HG03045 (cell line): ENCODE measurements around the gene CD1E.
"Not testable (repeated sequence)": the region's sequence is repeated elsewhere in the genome, so short reads cannot be mapped to it uniquely, and the experiment has no call there.

Source experiments
- ATAC-seq: cut with Tn5 transposase; IDR thresholded peaks from one replicate; pipeline ENCODE4 v1.9.1; 2021; ENCODE audit warnings: mild to moderate bottlenecking, moderate library complexity; ENCODE audit not compliant: unreplicated experiment

Gene CD1E

DNA sequence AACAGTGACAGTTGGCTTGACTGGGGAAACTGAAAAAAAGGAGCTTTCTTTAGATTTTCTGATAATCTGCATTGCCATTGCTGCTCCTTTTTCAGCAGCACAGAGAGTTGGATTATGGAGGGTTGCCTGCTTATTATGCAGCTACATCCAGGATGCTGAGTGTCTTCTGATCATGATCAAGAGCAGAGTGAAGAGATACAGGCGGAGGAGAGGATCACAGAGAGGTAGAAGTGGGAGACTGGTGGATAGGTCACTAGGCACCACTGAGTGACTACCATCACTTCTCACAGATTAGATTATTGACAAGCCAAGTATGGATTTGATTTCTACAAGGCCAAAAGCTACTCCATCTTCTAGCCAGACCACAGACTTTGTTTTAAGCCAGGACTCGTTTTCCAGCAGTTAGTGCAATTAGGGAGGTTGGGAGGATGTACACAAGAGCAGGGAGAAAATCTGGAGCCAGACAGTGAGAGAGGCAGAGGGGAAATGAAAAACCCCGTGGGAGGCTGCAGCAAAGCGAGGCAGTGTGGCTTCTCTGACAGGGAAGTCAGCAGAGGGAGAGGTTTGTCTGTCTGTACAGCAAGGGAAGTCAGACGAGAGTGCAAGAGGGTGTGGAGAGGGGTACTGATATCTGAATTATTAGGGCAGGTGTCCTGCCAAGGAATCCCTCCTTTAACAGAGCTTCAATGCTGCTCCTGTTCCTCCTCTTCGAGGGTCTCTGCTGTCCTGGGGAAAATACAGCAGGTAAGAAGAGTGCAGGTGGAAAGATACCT, at the start of gene CD1E:
CD1E (plus strand) TSS at position 592 of the 773 bp plus-strand sequence; CDS start at position 687, 95 bp downstream.
- ATAC-seq = no peak

GRCh38 chr1:158310623-158311022, 43.1 kb upstream of the CD1E start:
- ATAC-seq = no peak

DNA sequence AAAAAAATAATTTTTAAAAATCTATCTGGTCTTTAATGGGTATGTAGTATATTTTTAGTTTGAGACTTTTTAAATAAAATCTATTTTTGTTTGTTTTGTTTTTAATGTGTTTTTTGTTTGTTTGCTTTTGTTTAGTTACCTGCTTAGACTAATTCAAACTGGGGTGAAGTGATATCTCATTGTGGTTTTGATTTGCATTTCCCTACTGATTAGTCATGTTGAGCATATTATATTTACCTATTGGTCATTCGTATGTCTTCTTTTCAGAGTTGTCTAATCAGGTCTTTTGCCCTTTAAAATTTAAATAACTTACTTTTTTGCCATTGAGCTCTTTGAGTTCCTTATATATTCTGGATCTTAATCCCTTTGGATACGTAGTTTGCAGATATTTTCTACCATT, 42.6 kb upstream of the CD1E start:
- no peak for ATAC-seq

DNA sequence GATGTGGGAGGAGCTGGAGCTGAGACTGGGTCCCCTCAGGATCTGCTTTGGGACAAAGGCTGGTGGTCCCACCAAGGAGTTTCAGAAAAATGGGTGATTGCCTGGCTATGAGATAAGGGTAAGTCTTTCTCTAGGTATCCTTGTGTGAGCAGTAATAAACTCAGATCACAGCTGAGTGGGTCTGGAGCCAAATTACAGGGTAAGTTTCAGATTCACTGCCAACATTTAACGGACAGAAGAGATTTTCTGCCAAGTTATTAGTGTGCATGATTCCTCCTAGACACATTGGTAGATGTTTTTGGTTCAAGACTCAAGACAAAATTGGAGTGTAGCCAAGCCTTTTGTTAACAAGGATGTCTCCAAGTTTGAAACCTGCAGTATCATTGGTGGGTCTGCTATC, 29.8 kb upstream of the CD1E start:
- ATAC-seq = no peak

- no peak for ATAC-seq
Measured at GRCh38 chr1:158324395-158324794, 29.3 kb upstream of the CD1E start.

DNA sequence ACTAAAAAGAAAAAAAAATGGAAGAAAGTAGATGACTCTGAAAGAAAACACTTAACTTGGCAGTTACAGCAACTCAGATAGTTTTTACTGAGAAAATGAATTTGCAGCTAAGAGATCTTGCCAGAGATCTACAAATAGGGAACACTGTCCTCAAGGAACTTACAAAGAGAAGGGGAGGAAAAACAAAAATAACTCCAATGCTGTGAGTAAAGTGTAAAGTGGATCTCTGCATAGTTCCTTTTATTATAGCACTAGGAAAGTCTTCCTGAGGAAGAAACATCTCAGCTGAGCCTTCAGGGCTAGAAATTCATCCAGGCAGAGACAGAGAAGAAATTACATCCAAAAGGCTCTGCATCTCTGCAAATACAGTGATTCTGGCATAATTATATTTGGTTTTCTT, 26.2 kb upstream of the CD1E start:
- no peak for ATAC-seq

DNA sequence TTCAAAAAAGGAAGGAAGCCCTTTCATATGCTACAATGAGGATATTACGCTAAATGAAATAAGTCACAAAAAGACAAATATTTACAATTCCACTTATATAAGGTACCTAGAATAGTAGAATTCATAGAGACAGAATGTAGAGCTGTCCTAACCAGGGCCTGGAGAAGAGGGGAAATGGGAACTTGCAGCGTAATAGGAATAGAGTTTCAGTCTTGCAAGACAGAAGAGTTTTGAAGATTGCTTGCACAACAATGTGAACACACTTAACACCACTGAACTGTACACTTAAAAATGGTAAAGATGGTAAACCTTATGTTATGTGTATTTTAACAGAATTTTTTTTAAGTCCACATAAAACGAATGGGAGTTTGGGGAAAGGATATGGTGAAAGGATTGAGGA, 25.3 kb upstream of the CD1E start:
- no peak for ATAC-seq

GRCh38 chr1:158329300-158329699, 24.4 kb upstream of the CD1E start:
- no peak for ATAC-seq

GRCh38 chr1:158329733-158330132, 24.0 kb upstream of the CD1E start:
- ATAC-seq = no peak

DNA sequence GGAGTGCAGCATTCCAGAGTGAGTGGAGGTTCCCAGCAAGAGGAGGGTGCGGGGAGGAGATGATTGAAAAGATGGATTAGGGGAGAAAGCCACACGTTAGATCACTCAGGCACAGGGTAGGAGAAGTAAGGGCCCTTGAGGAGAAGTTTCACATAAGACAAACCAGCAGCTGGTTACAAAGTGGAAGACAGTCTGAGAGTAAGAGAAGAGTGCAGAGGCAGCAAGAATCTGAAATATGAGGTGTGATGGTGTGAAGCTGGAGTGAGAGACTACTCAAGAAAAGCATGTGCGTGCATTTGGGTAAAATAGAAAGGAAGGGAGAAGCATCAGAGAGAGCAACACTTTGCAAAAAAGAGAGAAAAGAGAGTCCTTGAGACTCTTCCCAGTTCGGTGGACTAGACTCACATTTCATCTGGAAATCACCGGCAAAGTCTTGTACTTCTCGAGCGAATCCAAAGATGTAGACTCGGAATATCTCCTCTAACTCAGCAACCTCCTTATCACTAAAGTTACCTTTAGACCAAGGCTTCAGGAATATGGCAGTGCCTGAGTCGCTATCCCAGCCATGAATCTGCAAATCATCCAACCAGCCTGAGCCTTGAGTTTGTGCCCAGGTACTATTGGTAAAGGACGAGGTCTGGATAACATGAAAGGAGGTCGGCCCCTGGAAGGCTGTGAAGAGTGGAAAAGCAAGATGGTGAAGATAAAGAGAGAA, 23.1 kb upstream of the CD1E start:
- ATAC-seq = no peak

- ATAC-seq = no peak
Measured at GRCh38 chr1:158331106-158331425, 22.6 kb upstream of the CD1E start.

DNA sequence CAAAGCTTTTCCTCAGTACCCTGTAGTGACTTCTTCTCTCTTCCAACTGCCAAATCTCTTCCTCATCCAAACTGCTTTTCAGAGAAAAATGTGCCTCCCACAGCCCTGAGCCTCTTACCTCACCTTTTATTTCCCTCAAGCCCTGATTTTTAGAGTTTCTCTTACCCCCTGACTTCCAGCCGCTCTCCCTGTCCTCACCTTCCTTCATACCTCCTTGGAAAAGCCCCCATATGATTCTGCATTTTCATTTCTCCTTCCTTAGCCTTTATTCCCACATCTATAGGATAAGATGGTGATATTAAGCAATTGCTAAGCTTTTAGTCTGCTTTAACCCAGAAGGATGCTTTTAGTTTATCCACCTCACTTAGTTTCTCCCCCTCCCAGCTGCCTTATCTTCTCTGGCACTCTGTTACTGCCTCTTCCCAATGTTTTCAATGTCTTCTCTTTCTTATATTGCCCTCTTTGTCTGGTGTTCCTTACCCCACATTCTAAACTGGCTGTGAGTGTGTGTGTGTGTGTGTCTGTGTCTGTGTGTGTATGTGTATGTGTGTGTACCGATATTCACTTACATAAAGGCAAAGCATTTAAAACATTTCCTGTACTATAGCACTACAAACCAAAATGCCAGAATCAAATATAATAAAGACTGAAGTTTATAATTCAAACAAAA, 22.1 kb upstream of the CD1E start, which contains the start of gene CD1B:
CD1B (minus strand) TSS at position 51 of the 670 bp plus-strand sequence. CDS start 108 bp downstream, outside the sequence.
- no peak for ATAC-seq

- no peak for ATAC-seq
Measured at GRCh38 chr1:158333405-158334155, 20.1 kb upstream of the CD1E start.

DNA sequence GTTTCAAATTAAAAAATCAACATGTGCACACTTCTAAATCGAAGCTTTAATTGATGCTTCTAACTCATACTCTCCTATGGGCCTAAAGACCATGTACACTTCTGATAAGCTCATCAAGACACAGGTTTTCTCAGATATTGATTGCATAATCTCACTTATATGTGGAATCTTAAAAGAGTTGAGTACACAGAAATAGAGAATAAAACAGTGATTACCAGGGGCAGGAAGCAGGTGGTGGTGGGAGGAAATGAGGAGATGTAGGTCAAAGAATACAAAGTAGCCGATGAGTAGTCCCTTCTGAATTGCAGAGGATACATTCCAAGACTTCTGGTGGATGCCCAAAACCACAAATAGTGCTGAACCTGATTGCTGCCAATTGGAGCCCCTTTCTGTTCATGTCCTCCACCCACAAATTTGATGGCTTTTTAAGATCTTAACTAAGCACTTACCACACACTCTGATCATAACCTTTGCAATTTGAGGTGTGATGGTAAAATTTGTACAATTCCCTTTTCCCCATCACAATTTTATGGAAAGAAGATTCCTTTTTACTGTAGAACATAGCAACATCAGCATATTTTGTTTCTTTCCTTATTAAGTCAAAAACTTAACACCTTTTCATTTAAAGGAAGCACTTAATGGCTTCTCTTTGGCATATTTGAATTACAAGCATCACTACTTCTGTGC, 19.0 kb upstream of the CD1E start:
- ATAC-seq = no peak

DNA sequence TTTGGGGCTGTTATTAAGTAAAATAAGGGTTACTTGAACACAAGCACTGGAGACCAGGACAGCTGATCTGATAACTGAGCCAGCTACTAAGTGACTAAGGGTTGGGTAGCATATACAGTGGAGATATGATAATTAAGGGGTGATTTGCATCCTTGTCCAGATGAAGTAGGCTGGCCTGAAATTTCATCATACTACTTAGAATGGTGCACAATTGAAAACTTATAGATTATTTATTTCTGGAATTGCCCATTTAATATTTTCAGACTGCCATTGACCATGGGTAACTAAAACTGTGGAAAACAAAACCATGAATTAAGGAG, 18.5 kb upstream of the CD1E start:
- no peak for ATAC-seq

- not testable (repeated sequence) for ATAC-seq
Measured at GRCh38 chr1:158336413-158336812, 17.3 kb upstream of the CD1E start.

GRCh38 chr1:158348946-158349345, 4.7 kb upstream of the CD1E start:
- ATAC-seq = not testable (repeated sequence)

- ATAC-seq = no peak
Measured at GRCh38 chr1:158354255-158354654, 561 bp downstream of the CD1E start.

DNA sequence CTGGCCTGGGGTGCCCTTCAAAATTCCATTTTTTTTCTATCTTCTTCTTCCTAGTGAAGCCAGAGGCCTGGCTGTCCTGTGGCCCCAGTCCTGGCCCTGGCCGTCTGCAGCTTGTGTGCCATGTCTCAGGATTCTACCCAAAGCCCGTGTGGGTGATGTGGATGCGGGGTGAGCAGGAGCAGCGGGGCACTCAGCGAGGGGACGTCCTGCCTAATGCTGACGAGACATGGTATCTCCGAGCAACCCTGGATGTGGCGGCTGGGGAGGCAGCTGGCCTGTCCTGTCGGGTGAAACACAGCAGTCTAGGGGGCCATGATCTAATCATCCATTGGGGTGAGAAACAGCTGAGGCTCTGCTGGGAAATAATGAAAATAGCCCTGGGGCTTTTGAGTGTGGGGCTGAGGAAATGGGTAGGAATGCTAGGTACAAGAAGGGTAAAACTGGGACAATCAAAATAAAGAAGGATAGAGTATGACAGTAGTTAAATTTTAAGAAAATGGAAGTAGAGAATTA, 2.1 kb downstream of the CD1E start:
- no peak for ATAC-seq

DNA sequence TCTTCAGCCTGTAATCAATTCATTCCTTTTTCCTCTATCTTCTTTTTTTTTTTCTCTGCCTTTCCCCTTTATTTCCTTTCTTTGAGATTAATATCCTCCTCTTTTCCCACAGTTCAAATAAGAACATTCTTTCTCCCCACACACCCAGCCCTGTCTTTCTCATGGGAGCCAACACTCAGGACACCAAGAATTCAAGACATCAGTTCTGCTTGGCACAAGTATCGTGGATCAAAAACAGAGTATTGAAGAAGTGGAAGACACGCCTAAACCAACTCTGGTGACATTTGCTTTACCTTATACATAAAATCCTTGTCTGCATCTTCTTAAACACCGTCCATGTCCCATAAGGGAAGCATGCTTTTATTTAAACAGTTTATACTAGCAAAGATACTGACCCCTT, 2.9 kb downstream of the CD1E start:
- ATAC-seq = no peak

- no peak for ATAC-seq
Measured at GRCh38 chr1:158357441-158357840, 3.7 kb downstream of the CD1E start.
